Measurements from ENCODE around the gene ADORA2B.

DNA sequence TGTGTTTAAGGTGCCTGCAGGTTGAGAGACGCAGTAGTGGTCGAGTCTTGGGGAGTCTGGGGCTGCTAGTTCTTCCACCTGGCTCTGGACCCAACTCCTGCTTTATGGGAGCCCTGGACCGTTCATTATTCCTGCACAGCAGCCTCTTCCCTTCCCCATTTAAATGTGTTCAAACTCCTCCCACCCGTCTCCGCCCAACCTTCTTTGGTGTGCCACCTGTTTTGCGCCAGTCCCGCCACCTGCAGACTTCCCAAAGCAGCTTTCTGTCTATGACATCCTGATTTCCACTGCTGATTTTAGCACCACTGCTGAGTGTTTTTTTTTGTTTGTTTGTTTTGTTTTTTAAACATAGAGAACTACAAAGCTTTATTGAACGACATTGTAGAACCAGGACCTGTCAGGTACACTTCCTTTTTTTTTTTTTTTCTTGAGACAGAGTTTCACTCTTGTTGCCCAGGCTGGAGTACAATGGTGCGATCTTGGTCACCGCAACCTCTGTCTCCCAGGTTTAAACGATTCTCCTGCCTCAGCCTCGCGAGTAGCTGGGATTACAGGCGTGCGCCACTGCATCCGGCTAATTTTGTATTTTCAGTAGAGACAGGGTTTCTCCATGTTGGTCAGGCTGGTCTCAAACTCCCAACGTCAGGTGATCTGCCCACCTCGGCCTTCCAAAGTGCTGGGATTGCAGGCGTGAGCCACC is 12.8 kb downstream of the ADORA2B start:
- TF ChIP-seq CREB1 (IDR thresholded peaks at IDR 0.05; ENCODE audit: low read depth) (no peak), RAD21 (IDR thresholded peaks at IDR 0.05; ENCODE audit: low read depth) (no peak), EP300 (IDR thresholded peaks at IDR 0.05; ENCODE audit: borderline replicate concordance) (no peak)

Data from Ishikawa (cell line).